HepG2 (cell line): Measurements from ENCODE around the gene PEX11B. TPM values are rescaled to one million over a fixed set of nuclear protein-coding genes. Genes with fewer than 3 reads are reported as not detected.
A peak's percentile ranks its signal among the peaks of the same experiment; 100 is the strongest.

Experiments used
- CEBPZ ChIP-seq: IDR thresholded peaks from 2 replicates; pipeline ENCODE4 v1.6.1; 2012; ENCODE audit warnings: low read length, improper control_type of control experiment
- GFI1 ChIP-seq: sonication (generic); formaldehyde crosslinking; IDR thresholded peaks from 2 replicates; pipeline ENCODE4 v1.5.0; 2020; ENCODE audit warnings: missing genetic modification reagents, mild to moderate bottlenecking, borderline replicate concordance
- HDAC1 ChIP-seq: sonication (generic); formaldehyde crosslinking; IDR thresholded peaks from 2 replicates; pipeline ENCODE4 v1.5.1; 2020; ENCODE audit warnings: mild to moderate bottlenecking, missing genetic modification reagents
- MXD1 ChIP-seq: sonication (generic); formaldehyde crosslinking; IDR thresholded peaks from 2 replicates; pipeline ENCODE4 v1.4.0; 2020; ENCODE audit warnings: mild to moderate bottlenecking, missing genetic modification reagents
- PHB2 ChIP-seq: fragments of 450-650 bp; IDR thresholded peaks from 2 replicates; pipeline ENCODE4 v1.6.1; 2018; ENCODE audit not compliant: partially characterized antibody
- SRY ChIP-seq: sonication (generic); formaldehyde crosslinking; IDR thresholded peaks from 2 replicates; pipeline ENCODE4 v1.8.0; 2022; ENCODE audit warnings: mild to moderate bottlenecking, missing genetic modification reagents
- TEAD2 ChIP-seq: sonication (generic); formaldehyde crosslinking; IDR thresholded peaks from 2 replicates; pipeline ENCODE4 v1.9.0; 2021; ENCODE audit warnings: missing genetic modification reagents
- THAP9 ChIP-seq: sonication (generic); formaldehyde crosslinking; IDR thresholded peaks from 2 replicates; pipeline ENCODE4; 2020; ENCODE audit warnings: missing genetic modification reagents, mild to moderate bottlenecking, borderline replicate concordance
- ZBTB38 ChIP-seq: sonication (generic); formaldehyde crosslinking; IDR thresholded peaks from 2 replicates; pipeline ENCODE4 v1.5.1; 2020; ENCODE audit warnings: mild to moderate bottlenecking, missing genetic modification reagents
- ZNF24 ChIP-seq: fragments of 450-650 bp; IDR thresholded peaks from 2 replicates; pipeline ENCODE4 v1.6.1; 2017; ENCODE audit warnings: antibody characterized with exemption, mild to moderate bottlenecking
- ZNF503 ChIP-seq: sonication (generic); formaldehyde crosslinking; IDR thresholded peaks from 2 replicates; pipeline ENCODE4 v1.4.0; 2020; ENCODE audit warnings: missing genetic modification reagents
- ZNF609 ChIP-seq: sonication (generic); formaldehyde crosslinking; IDR thresholded peaks from 2 replicates; pipeline ENCODE4 v1.4.0; 2020; ENCODE audit warnings: mild to moderate bottlenecking, missing genetic modification reagents, borderline replicate concordance
- ZNF674 ChIP-seq: sonication (generic); formaldehyde crosslinking; IDR thresholded peaks from 2 replicates; pipeline ENCODE4 v1.5.0; 2020; ENCODE audit warnings: low read depth, mild to moderate bottlenecking, missing genetic modification reagents
- polyA plus RNA-seq, 8 experiments: library from polyadenylated mRNA; depleted of rRNA in 3 of 8; stranded (reverse) in 7 of 8; unstranded in 1 of 8; fragments of >200 nt; fragmentation: Illumina TruSeq in 4 of 8; extraction: Trizol in 4 of 8; gene quantifications; 2 replicates each; pipeline versions ENCODE4 v1.2.1 to v1.2.3, GENCODE V29; 2011 to 2016; ENCODE audit warnings: low read depth in 4 of 8, missing spikeins in 1 of 8, mixed read lengths in 1 of 8; ENCODE audit not compliant: insufficient read depth in 1 of 8
- total RNA-seq, 5 experiments: library from RNA; depleted of rRNA; stranded (reverse); fragments of >200 nt; fragmentation: Illumina TruSeq; extraction: Trizol; gene quantifications; 2 replicates each; pipeline ENCODE4 v1.2.3, GENCODE V29; 2016; ENCODE audit warnings: low read depth in 1 of 5

PEX11B gene
- total and polyA plus RNA-seq, 2 of the 13 experiments (the other 11 are each of a cell fraction or from before 2014, with no cell fraction given) = 21.6 to 48.4 TPM

GRCh38 chr1:145918144-145918991 is at the start of gene PEX11B (continued):
- TF ChIP-seq ZNF503 (peak; percentile 59; the same call in 1 of the 2 replicates), HDAC1 (CRISPR knock-in tag) (peak; percentile 72), SRY (CRISPR knock-in tag) (no peak), ZNF609 (0 out of 2 replicates have a peak, but pooled peaks have one; percentile 43), THAP9 (no peak), ZBTB38 (no peak), ZNF674 (CRISPR knock-in tag) (no peak), CEBPZ (no peak), TEAD2 (no peak), GFI1 (CRISPR knock-in tag) (peak; percentile 70; the same call in 1 of the 2 replicates), ZNF24 (no peak), PHB2 (no peak), MXD1 (CRISPR knock-in tag) (no peak)
